Ishikawa (cell line): ENCODE data around the gene MED4.

Source experiments
- CEBPB ChIP-seq: IDR thresholded peaks from 2 replicates; pipeline ENCODE4 v1.6.1; 2012
- EGR1 ChIP-seq: IDR thresholded peaks from 2 replicates; pipeline ENCODE4 v1.6.1; 2012
- EP300 ChIP-seq: IDR thresholded peaks from 2 replicates; pipeline ENCODE4 v1.6.1; 2012; ENCODE audit warnings: borderline replicate concordance
- NFIC ChIP-seq: IDR thresholded peaks from 2 replicates; pipeline ENCODE4 v1.6.1; 2012
- RAD21 ChIP-seq: IDR thresholded peaks from 2 replicates; pipeline ENCODE4 v1.6.1; 2012; ENCODE audit warnings: low read depth
- TAF1 ChIP-seq: IDR thresholded peaks from 2 replicates; pipeline ENCODE4 v1.6.1; 2012; ENCODE audit warnings: low read depth, mild to moderate bottlenecking
- TCF12 ChIP-seq: IDR thresholded peaks from 2 replicates; pipeline ENCODE4 v1.6.1; 2012; ENCODE audit warnings: low read depth
- YY1 ChIP-seq: IDR thresholded peaks from 2 replicates; pipeline ENCODE4 v1.6.1; 2012; ENCODE audit warnings: low read depth
- ZBTB7A ChIP-seq: IDR thresholded peaks from 2 replicates; pipeline ENCODE4 v1.6.1; 2012; ENCODE audit warnings: low read depth
- TF ChIP-seq, protein P1 (sequence below): IDR thresholded peaks from 2 replicates; pipeline ENCODE4 v1.6.1; 2012
- TF ChIP-seq, protein P2 (sequence below): IDR thresholded peaks from 2 replicates; pipeline ENCODE4 v1.6.1; 2012; ENCODE audit warnings: low read depth, mild to moderate bottlenecking

DNA sequence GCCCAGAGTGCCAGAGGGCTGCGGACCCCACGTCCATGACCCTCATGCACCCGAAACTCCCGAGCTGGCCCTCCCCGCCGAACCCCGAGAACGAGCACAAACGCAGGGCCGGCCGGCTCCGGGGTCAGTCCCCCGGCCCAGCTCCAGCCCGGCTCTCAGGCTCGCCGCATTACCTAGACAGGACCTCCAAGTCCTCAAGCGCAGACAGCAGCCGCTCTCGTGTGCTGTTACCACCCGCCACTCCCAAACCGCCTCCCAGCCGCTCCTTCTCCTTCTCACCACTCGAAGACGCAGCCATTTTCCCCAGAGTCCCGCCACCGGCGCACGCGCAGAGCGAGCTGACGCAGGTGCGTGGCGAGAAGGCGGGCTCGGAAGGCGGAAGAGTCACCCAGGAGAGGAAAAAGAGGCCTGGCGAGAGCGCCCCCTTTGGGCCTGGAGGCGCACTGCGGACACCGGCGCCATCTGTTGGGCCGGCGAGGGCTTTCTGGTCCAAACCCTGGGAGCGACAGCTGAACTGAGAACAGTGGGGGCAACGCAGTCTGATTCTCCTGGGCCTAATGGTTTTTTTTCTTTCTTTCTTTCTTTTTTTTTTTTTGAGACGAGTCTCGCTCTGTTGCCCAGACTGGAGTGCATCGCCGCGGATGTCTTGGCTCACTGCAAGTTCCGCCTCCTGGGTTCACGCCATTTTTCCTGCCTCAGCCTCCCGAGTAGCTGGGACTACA is at the start of gene MED4:
- peak; percentile 98 for TF ChIP-seq TAF1
- TF ChIP-seq YY1, result peak; percentile 97
- TF ChIP-seq, protein P1, sequence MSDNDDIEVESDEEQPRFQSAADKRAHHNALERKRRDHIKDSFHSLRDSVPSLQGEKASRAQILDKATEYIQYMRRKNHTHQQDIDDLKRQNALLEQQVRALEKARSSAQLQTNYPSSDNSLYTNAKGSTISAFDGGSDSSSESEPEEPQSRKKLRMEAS, result peak; percentile 84
- TF ChIP-seq RAD21, result peak; percentile 30; the same call in 1 of the 2 replicates
- TF ChIP-seq CEBPB, result no peak
- TF ChIP-seq EGR1, result peak; percentile 34; the same call in 1 of the 2 replicates
- TF ChIP-seq EP300, result peak; percentile 25; the same call in 1 of the 2 replicates
- TF ChIP-seq, protein P2, sequence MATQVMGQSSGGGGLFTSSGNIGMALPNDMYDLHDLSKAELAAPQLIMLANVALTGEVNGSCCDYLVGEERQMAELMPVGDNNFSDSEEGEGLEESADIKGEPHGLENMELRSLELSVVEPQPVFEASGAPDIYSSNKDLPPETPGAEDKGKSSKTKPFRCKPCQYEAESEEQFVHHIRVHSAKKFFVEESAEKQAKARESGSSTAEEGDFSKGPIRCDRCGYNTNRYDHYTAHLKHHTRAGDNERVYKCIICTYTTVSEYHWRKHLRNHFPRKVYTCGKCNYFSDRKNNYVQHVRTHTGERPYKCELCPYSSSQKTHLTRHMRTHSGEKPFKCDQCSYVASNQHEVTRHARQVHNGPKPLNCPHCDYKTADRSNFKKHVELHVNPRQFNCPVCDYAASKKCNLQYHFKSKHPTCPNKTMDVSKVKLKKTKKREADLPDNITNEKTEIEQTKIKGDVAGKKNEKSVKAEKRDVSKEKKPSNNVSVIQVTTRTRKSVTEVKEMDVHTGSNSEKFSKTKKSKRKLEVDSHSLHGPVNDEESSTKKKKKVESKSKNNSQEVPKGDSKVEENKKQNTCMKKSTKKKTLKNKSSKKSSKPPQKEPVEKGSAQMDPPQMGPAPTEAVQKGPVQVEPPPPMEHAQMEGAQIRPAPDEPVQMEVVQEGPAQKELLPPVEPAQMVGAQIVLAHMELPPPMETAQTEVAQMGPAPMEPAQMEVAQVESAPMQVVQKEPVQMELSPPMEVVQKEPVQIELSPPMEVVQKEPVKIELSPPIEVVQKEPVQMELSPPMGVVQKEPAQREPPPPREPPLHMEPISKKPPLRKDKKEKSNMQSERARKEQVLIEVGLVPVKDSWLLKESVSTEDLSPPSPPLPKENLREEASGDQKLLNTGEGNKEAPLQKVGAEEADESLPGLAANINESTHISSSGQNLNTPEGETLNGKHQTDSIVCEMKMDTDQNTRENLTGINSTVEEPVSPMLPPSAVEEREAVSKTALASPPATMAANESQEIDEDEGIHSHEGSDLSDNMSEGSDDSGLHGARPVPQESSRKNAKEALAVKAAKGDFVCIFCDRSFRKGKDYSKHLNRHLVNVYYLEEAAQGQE, result no peak
- no peak for TF ChIP-seq ZBTB7A
- peak; percentile 70 for TF ChIP-seq TCF12
- peak; percentile 34; the same call in 1 of the 2 replicates for TF ChIP-seq NFIC
